ENCODE data around the gene KDM1A. TPM values are rescaled to one million over a fixed set of nuclear protein-coding genes. Genes with fewer than 3 reads are reported as not detected.

Gene KDM1A
- polyA plus RNA-seq, 3 donors = 22.1 to 30.2 (median 24.1) TPM

- DNase-seq = no peak
- no peaks in the 10 kb centered on the region for H3K9me3 ChIP-seq (replicated peaks in 1 of 2; ENCODE audit: control insufficient read depth in 1 of 2, insufficient read depth in 1 of 2, low read length in 2 of 2)
- no peaks in the 10 kb centered on the region for H3K79me2 ChIP-seq (ENCODE audit: insufficient read depth, low read length)
- H3K27ac ChIP-seq (ENCODE audit: low read depth in 1 of 2, low read length in 2 of 2) = no peak overlapping the region
- H3K4me2 ChIP-seq (replicated peaks; ENCODE audit: extremely low read depth, low read length, poor library complexity, severe bottlenecking) = no peak overlapping the region
- peaks cover 0 to 2% (median 0%) of the 10 kb centered on the region in 7 donors for H3K9me3 Mint-ChIP-seq
- H3K27ac Mint-ChIP-seq = no peak overlapping the region
- H3K4me3 ChIP-seq (replicated peaks in 1 of 3; ENCODE audit: low read depth in 2 of 3, low read length in 3 of 3) = no peak overlapping the region
- H3K4me1 ChIP-seq (ENCODE audit: control insufficient read depth in 1 of 2, insufficient read depth in 2 of 2, low read length in 2 of 2) = no peaks in the 10 kb centered on the region
- TF ChIP-seq CTCF (IDR thresholded peaks at IDR 0.05) = no peak
- no peak overlapping the region for H2AFZ ChIP-seq (ENCODE audit: insufficient read depth, low read depth, low read length, poor library complexity, severe bottlenecking)
- intact Hi-C loops (cut with micrococcal nuclease) = loop anchor here (1.0 to 2.0 kb wide), 2 partner anchors 208 to 209 kb away; no protein-coding TSS in a partner anchor
- no peaks in the 10 kb centered on the region for H3K36me3 Mint-ChIP-seq
- H3K9ac ChIP-seq (ENCODE audit: insufficient read depth, low read length, poor library complexity, severe bottlenecking) = no peak overlapping the region
- H3K4me1 Mint-ChIP-seq = peaks cover 9% of the 10 kb centered on the region
- H3K36me3 ChIP-seq (replicated peaks in 1 of 2; ENCODE audit: control insufficient read depth in 1 of 2, insufficient read depth in 2 of 2, low read length in 2 of 2) = no peaks in the 10 kb centered on the region
- no peak overlapping the region for H3K4me3 Mint-ChIP-seq
- WGBS (ENCODE audit: insufficient coverage) = 100% methylated on average over 2 of the region's 4 CpGs
- no peaks in the 10 kb centered on the region for H4K20me1 ChIP-seq (ENCODE audit: insufficient read depth, low read length)
- peaks cover 9 to 11% (median 10%) of the 10 kb centered on the region in 3 donors for H3K27me3 Mint-ChIP-seq (ENCODE audit: low read depth in 3 of 3)
- peaks cover 0 to 3% of the 10 kb centered on the region in 2 donors for H3K27me3 ChIP-seq (ENCODE audit: control insufficient read depth in 2 of 2, insufficient read depth in 2 of 2, low read length in 2 of 2)
Measured at GRCh38 chr1:22976127-22976460, 43.2 kb upstream of the KDM1A start.

DNA sequence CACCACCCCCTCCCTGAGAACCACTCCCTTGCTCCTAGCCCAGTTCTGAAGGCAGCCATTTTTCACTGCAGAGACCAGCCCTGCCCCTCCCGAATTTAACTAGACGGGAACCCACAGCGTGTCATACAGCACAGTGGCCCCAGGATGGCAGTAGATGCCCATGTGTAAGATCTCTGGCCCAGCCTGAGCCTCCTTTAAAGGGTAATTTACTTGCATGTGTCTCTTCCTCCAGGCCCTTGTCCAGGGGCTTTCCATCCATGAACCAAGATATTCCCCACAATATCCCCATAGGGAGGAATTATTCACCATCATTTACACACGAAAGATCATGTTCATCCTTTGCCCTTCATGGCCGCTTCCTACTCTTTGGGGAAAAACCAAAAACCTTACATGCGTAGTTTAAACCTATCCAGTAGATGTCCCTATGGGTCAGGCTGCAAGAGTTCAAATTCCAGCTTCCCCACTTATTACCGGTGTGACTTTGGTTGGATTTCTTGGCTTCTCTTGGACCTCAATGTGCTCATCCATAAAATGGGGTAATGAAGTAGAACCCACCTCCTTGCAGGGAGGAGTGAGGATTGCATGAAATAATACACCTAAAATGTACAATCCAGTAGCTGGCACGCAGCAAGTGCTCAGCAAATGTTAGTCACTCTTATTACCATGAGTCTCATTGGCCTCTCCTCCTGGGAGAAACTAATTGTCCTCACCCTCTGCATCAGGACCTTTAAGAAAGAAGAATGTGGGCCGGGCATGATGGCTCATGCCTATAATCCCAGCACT, 42.6 kb upstream of the KDM1A start:
- H3K27me3 Mint-ChIP-seq (ENCODE audit: low read depth in 3 of 3) = peaks cover 6 to 12% (median 9%) of the 10 kb centered on the region in 3 donors
- H2AFZ ChIP-seq (ENCODE audit: insufficient read depth, low read depth, low read length, poor library complexity, severe bottlenecking) = no peak overlapping the region
- TF ChIP-seq CTCF (IDR thresholded peaks at IDR 0.05) = peak; percentile 80

More for the DNA sequence above, 42.6 kb upstream of the KDM1A start:
- Histone ChIP-seq H3K9ac (ENCODE audit: insufficient read depth, low read length, poor library complexity, severe bottlenecking) (no peak overlapping the region), H3K4me2 (replicated peaks; ENCODE audit: extremely low read depth, low read length, poor library complexity, severe bottlenecking) (no peak overlapping the region), H3K27me3 (ENCODE audit: control insufficient read depth in 2 of 2, insufficient read depth in 2 of 2, low read length in 2 of 2) (peaks cover 0 to 1% of the 10 kb centered on the region in 2 donors), H3K36me3 (replicated peaks in 1 of 2; ENCODE audit: control insufficient read depth in 1 of 2, insufficient read depth in 2 of 2, low read length in 2 of 2) (no peaks in the 10 kb centered on the region), H3K9me3 (replicated peaks in 1 of 2; ENCODE audit: control insufficient read depth in 1 of 2, insufficient read depth in 1 of 2, low read length in 2 of 2) (no peaks in the 10 kb centered on the region), H3K79me2 (ENCODE audit: insufficient read depth, low read length) (no peaks in the 10 kb centered on the region), H3K4me1 (ENCODE audit: control insufficient read depth in 1 of 2, insufficient read depth in 2 of 2, low read length in 2 of 2) (no peaks in the 10 kb centered on the region), H4K20me1 (ENCODE audit: insufficient read depth, low read length) (no peaks in the 10 kb centered on the region), H3K27ac (ENCODE audit: low read depth in 1 of 2, low read length in 2 of 2) (no peak overlapping the region), H3K4me3 (replicated peaks in 1 of 3; ENCODE audit: low read depth in 2 of 3, low read length in 3 of 3) (no peak overlapping the region)
- intact Hi-C loops (cut with micrococcal nuclease) = loop anchor here (1.0 to 2.0 kb wide), 2 partner anchors 208 kb away; no protein-coding TSS in a partner anchor
- H3K27ac Mint-ChIP-seq = peak overlapping the region in 1 of 7 donors; percentile 53
- H3K4me3 Mint-ChIP-seq = no peak overlapping the region
- H3K4me1 Mint-ChIP-seq = peaks cover 9% of the 10 kb centered on the region
- H3K9me3 Mint-ChIP-seq = peaks cover 0 to 2% (median 0%) of the 10 kb centered on the region in 7 donors
- 56% methylated on average over 4 of the region's 9 CpGs for WGBS (ENCODE audit: insufficient coverage)
- H3K36me3 Mint-ChIP-seq = no peaks in the 10 kb centered on the region
- peak; percentile 51 to 76 (median 65) for DNase-seq

Measured in CD14-positive monocyte (primary cell).